GM18505 (cell line): Measurements from ENCODE around the gene GLRX3.

Source experiments
- ATAC-seq: cut with Tn5 transposase; IDR thresholded peaks from one replicate; pipeline ENCODE4 v1.9.1; 2021; ENCODE audit not compliant: unreplicated experiment
- POLR2A ChIP-seq: IDR thresholded peaks from 4 replicates; pipeline ENCODE4 v1.6.1; 2011; ENCODE audit warnings: borderline replicate concordance; ENCODE audit not compliant: insufficient read depth, insufficient read length; ENCODE audit errors: extremely low read depth

The GLRX3 gene

GRCh38 chr10:130189608-130190054 is 53.4 kb downstream of the GLRX3 start:
- no peak for ATAC-seq
- no peak for TF ChIP-seq POLR2A

DNA sequence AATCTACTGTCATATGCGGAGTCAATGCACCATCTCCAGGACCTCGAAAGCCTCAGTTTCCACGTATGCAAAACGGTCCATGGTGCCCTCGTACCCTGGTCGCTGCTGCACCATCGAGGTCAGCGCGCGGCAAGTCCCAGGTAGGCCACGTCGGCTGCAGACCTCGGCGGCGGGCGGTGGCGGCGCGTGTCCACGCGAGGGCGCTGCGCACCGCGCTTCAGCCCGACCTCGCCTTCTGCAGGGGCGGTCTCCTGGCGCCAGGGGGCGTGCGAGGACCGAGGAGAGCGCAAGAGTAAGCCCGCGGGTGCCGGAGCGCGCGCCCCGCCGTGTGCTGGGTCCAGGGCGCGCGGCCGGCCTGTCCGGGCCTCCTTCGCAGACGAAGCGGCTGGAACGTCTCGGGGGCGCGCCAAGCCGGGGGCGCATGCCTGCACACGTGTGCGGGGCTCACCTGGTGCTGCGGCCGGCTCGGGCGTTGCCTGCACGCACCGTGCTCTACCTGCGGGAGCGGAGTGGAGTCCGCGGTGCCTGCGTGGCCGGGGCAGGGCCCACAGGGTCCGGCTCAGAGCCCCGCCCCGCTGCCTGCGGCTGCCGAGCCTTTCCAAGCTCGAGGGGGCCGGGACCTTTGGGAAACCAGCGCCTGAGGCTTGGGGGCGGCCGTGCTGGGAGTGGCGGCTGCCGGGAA is 54.0 kb downstream of the GLRX3 start:
- ATAC-seq, result peak; percentile 92
- TF ChIP-seq POLR2A, result no peak

DNA sequence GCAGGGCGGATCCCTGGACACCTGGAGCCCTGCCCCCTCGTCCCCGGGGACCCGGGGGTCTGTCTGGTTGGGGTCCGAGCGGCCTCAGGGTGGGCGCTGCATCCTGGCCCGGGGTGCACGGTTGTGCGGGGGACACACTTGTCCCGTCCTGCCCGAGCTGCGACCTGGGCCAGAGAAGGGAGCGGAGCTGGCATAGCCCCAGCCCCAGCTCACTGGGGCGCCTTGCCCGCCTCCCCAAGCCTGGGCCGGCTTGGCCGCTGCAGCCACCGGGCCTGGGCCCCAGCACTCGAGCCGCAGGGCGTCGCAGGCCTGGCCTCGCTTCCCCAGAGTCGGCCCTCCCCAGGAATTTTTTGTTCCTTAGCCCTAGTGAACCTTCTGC is 54.5 kb downstream of the GLRX3 start:
- TF ChIP-seq POLR2A, result no peak
- ATAC-seq, result no peak

DNA sequence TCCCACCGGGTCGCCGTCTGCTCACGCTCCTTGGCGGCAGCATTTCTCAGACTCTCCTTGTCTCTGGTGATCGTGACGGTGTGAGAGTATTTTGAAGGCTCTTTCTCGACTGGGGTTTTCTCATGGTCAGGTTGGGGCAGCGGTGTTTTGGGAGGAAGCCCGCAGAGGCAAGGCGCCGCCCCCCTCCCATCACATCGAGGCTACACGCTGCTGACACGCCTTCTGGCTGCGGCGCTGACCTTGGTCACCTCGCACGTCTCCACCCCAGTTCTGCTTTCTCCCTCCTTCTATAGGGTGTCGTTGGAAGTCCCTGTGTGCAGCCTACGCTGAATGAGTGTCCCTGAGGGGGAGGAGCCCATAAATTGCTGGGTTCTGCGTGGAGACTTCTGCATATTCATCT is 55.2 kb downstream of the GLRX3 start:
- no peak for TF ChIP-seq POLR2A
- ATAC-seq, result no peak

- TF ChIP-seq POLR2A, result no peak
- ATAC-seq, result no peak
Observed at GRCh38 chr10:130192276-130192848, 56.2 kb downstream of the GLRX3 start.

DNA sequence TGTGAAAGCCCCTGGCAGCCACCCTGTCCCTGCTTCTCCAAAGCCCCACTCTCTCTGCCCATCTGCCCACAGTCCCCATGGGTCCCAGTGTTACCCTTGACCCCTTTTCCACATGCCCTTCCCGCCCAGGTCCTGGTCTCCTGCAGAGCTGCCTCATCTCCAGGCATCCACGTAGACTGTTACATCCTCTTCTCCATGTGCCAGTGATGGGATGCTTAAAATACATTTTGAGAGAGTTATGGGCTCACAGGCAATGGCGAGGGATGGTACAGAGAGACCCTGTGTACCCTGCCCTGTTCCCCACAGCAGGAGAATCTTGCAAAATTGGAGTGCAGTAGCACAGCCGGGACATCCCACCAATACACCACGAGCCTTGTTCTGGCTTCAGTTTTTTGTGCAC is 56.8 kb downstream of the GLRX3 start:
- no peak for TF ChIP-seq POLR2A
- no peak for ATAC-seq

DNA sequence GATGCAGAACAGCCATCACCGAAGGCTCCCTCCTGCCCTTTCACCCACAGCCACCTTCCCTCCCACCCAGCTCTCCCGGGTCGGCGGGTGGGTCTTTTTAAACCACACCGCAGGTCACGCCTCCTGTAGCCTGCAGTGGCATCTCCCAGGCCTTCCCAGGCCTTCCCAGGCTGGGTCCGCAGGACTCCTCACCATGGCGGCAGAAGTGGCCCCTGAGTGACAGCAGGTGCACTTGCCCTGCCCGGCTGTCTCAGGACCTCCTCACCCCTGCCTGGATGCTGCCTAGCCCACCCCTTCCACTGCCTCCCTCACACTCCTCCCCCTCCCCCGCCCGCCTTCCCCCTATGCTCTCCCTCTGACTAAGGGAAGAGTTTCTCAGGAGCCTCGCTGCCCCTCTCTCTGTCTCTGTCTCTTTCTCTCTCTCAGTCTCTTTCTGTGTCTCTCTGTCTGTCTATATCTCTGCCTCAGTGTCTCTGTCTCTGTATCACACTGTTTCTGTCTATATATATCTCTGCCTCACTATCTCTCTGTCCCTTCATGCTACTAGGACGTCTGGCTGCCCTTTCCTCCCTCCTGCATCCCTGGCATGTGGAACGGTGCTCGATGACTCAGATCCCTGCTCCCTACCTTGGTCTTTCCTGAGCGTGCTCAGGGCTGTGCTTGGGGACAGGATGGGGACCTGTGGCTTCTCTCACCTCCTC is 57.5 kb downstream of the GLRX3 start:
- ATAC-seq, result no peak
- no peak for TF ChIP-seq POLR2A

- ATAC-seq, result no peak
- no peak for TF ChIP-seq POLR2A
Observed at GRCh38 chr10:130194194-130194990, 58.2 kb downstream of the GLRX3 start.

DNA sequence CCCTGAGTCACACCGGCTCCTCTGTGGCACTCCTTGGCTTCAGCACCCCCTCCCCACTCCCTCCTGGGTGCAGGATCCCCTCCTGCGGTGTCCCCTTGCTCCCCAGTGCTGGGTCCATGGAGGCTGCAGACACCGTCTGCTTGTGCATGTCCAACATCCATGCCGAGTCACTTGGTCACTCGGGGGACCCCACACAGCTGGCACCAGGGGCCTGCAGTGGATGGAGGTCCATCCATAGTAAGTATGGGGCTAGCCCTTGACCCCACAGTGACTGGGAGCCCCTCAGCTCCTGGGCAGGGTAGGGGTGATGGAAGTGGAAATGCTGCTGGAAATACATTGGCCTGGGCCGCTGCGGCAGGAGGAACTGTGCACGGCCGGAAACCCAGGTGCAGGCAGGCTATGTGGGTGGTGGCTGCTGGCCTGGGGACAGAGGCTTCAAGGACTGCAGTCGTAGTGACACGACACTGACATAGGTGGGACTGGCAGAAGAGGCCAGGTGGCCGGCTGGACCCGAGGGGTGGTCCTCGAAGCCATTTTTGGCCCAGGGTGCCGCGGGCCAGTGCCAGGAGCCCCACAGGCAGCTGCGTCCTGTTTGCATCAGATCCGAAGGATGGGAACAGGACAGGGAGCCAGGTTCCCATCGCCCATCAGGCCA is 58.9 kb downstream of the GLRX3 start:
- no peak for TF ChIP-seq POLR2A
- no peak for ATAC-seq

GRCh38 chr10:130195746-130196294 is 59.6 kb downstream of the GLRX3 start:
- no peak for ATAC-seq
- TF ChIP-seq POLR2A, result no peak

DNA sequence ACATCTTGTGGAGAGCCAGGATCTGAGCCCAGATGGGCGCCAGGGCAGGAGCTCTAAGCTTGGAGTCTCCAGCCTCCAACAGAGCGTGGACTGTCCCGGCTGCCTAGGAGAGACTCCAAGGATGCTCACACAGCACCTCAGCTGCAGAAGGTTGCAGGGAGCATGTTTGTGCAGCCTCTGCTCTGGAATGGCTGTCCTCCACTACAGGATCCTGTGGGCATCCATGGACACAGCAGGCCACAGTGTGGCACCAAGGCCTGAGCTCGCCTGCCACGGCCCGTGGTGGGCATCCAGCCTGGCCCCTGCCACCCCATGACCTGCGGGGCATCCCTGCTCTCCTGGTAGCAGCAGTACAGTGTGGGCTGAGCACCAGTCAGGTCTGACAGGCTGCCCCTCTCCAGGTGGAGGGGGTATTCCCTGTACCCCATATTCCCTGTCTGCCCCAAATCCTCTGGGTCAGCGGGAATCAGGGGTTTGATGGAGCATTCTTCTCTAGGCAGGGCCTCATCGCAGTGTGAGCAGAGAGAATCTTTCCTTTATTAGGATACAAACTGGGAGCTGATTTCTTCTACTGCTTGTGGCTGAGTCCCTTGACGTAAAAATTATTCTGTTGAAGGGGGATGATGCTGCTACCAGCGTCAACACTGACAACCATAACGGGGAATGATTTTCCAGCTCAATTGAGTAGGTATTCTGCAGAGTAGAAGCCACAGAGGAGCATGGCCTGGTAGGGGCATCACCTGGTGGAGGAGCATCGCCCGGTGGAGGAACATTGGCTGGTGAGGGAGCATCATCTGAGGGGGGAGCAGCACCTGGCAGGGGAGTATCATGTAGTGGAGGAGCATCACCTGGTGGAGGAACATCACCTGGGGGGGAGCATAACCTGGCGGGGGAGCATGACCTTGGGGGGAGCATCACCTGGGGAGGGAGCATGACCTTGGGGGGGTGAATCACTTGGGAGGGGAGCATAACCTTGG is 60.6 kb downstream of the GLRX3 start:
- ATAC-seq, result no peak
- no peak for TF ChIP-seq POLR2A

- ATAC-seq, result no peak
- TF ChIP-seq POLR2A, result no peak
Observed at GRCh38 chr10:130198651-130199050, 62.5 kb downstream of the GLRX3 start.
